ENCODE data around the gene IL31.

DNA sequence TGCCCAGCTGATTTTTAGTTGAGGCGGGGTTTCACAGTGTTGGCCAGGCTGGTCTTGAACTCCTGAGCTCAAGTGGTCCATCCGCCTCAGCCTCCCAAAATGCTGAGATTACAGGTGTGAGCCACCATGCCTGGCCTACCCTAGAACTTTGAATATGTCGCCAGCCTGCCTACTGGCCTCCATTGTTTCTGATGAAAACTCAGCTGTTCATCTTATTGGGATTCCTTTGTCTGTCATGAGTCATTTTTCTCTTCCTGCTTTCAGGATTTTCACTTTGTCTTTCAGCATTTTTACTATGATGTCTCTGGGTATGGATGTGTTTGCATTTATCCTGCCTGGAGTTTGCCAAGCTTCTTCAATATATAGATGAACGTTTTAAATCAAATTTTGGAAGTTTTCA, 21.4 kb upstream of the IL31 start:
- TF ChIP-seq EZH2 (IDR thresholded peaks at IDR 0.05; ENCODE audit: borderline replicate concordance, low read depth, low read length, severe bottlenecking), result no peak
- TF ChIP-seq, protein P1, sequence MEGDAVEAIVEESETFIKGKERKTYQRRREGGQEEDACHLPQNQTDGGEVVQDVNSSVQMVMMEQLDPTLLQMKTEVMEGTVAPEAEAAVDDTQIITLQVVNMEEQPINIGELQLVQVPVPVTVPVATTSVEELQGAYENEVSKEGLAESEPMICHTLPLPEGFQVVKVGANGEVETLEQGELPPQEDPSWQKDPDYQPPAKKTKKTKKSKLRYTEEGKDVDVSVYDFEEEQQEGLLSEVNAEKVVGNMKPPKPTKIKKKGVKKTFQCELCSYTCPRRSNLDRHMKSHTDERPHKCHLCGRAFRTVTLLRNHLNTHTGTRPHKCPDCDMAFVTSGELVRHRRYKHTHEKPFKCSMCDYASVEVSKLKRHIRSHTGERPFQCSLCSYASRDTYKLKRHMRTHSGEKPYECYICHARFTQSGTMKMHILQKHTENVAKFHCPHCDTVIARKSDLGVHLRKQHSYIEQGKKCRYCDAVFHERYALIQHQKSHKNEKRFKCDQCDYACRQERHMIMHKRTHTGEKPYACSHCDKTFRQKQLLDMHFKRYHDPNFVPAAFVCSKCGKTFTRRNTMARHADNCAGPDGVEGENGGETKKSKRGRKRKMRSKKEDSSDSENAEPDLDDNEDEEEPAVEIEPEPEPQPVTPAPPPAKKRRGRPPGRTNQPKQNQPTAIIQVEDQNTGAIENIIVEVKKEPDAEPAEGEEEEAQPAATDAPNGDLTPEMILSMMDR (IDR thresholded peaks at IDR 0.05; ENCODE audit: borderline replicate concordance, extremely low read depth, low read length, poor library complexity, severe bottlenecking), result no peak
